HepG2 (cell line): Measurements from ENCODE around the gene PHF13. TPM values are rescaled to one million over a fixed set of nuclear protein-coding genes. Genes with fewer than 3 reads are reported as not detected.
A peak's percentile ranks its signal among the peaks of the same experiment; 100 is the strongest.

ENCODE experiments used
- JDP2 ChIP-seq: sonication (generic); formaldehyde crosslinking; IDR thresholded peaks from 2 replicates; pipeline ENCODE4 v1.8.1; 2022; ENCODE audit warnings: missing genetic modification reagents, borderline replicate concordance
- MXD4 ChIP-seq: IDR thresholded peaks from 2 replicates; pipeline ENCODE4 v1.6.1; 2016; ENCODE audit warnings: mild to moderate bottlenecking, missing biosample characterization, missing genetic modification reagents
- NCOR1 ChIP-seq: fragments of 200-600 bp; sonication (generic); IDR thresholded peaks from 2 replicates; pipeline ENCODE4 v1.7.0; 2017; ENCODE audit warnings: antibody characterized with exemption, low read length, borderline replicate concordance
- NR2F6 ChIP-seq, 2 experiments: IDR thresholded peaks; 2 replicates each; pipeline ENCODE4 v1.6.1; 2016; ENCODE audit warnings: antibody characterized with exemption in 1 of 2, mild to moderate bottlenecking in 1 of 2
- PCBP1 ChIP-seq: fragments of 200-400 bp; formaldehyde crosslinking; IDR thresholded peaks from 2 replicates; pipeline ENCODE4 v1.6.1; 2017; ENCODE audit warnings: mild to moderate bottlenecking, low read depth, low read length, borderline replicate concordance
- ZFYVE20 ChIP-seq: sonication (generic); formaldehyde crosslinking; IDR thresholded peaks from 2 replicates; pipeline ENCODE4 v1.8.0; 2023; ENCODE audit warnings: low read depth, mild to moderate bottlenecking, moderate library complexity, missing genetic modification reagents, borderline replicate concordance
- ZNF136 ChIP-seq: sonication (generic); formaldehyde crosslinking; IDR thresholded peaks from 2 replicates; pipeline ENCODE4 v1.8.1; 2022; ENCODE audit warnings: low read depth, mild to moderate bottlenecking, moderate library complexity, missing genetic modification reagents
- ZNF232 ChIP-seq: sonication (generic); formaldehyde crosslinking; IDR thresholded peaks from 2 replicates; pipeline ENCODE4 v1.4.0; 2020; ENCODE audit warnings: missing genetic modification reagents, borderline replicate concordance
- ZNF772 ChIP-seq: sonication (generic); formaldehyde crosslinking; IDR thresholded peaks from 2 replicates; pipeline ENCODE4 v1.5.0; 2020; ENCODE audit warnings: mild to moderate bottlenecking, missing genetic modification reagents
- polyA plus RNA-seq, 8 experiments: library from polyadenylated mRNA; depleted of rRNA in 3 of 8; stranded (reverse) in 7 of 8; unstranded in 1 of 8; fragments of >200 nt; fragmentation: Illumina TruSeq in 4 of 8; extraction: Trizol in 4 of 8; gene quantifications; 2 replicates each; pipeline versions ENCODE4 v1.2.1 to v1.2.3, GENCODE V29; 2011 to 2016; ENCODE audit warnings: low read depth in 4 of 8, missing spikeins in 1 of 8, mixed read lengths in 1 of 8; ENCODE audit not compliant: insufficient read depth in 1 of 8
- total RNA-seq, 5 experiments: library from RNA; depleted of rRNA; stranded (reverse); fragments of >200 nt; fragmentation: Illumina TruSeq; extraction: Trizol; gene quantifications; 2 replicates each; pipeline ENCODE4 v1.2.3, GENCODE V29; 2016; ENCODE audit warnings: low read depth in 1 of 5
- TF ChIP-seq, protein P1 (sequence below): sonication (generic); formaldehyde crosslinking; IDR thresholded peaks from 2 replicates; pipeline ENCODE4 v1.9.0; 2021; ENCODE audit warnings: missing genetic modification reagents, borderline replicate concordance
- TF ChIP-seq, protein P2 (sequence below): sonication (generic); formaldehyde crosslinking; IDR thresholded peaks from 2 replicates; pipeline ENCODE4 v1.4.0; 2020; ENCODE audit warnings: missing genetic modification reagents, borderline replicate concordance
- TF ChIP-seq, protein P3 (sequence below): IDR thresholded peaks from 2 replicates; pipeline ENCODE4 v1.6.1; 2012; ENCODE audit warnings: inconsistent platforms
- TF ChIP-seq, protein P4 (sequence below): sonication (generic); formaldehyde crosslinking; IDR thresholded peaks from 2 replicates; pipeline ENCODE4 v1.5.1; 2020; ENCODE audit warnings: missing genetic modification reagents, mild to moderate bottlenecking, borderline replicate concordance
- TF ChIP-seq, protein P5 (sequence below): sonication (generic); formaldehyde crosslinking; IDR thresholded peaks from 2 replicates; pipeline ENCODE4 v1.4.0; 2020; ENCODE audit warnings: missing genetic modification reagents, mild to moderate bottlenecking, borderline replicate concordance
- TF ChIP-seq, protein P6 (sequence below): sonication (generic); formaldehyde crosslinking; IDR thresholded peaks from 2 replicates; pipeline ENCODE4 v1.5.0; 2020; ENCODE audit warnings: mild to moderate bottlenecking, missing genetic modification reagents

PHF13 gene
- total and polyA plus RNA-seq, 2 of the 13 experiments (the other 11 are each of a cell fraction or from before 2014, with no cell fraction given), result 4.7 to 7.4 TPM

DNA sequence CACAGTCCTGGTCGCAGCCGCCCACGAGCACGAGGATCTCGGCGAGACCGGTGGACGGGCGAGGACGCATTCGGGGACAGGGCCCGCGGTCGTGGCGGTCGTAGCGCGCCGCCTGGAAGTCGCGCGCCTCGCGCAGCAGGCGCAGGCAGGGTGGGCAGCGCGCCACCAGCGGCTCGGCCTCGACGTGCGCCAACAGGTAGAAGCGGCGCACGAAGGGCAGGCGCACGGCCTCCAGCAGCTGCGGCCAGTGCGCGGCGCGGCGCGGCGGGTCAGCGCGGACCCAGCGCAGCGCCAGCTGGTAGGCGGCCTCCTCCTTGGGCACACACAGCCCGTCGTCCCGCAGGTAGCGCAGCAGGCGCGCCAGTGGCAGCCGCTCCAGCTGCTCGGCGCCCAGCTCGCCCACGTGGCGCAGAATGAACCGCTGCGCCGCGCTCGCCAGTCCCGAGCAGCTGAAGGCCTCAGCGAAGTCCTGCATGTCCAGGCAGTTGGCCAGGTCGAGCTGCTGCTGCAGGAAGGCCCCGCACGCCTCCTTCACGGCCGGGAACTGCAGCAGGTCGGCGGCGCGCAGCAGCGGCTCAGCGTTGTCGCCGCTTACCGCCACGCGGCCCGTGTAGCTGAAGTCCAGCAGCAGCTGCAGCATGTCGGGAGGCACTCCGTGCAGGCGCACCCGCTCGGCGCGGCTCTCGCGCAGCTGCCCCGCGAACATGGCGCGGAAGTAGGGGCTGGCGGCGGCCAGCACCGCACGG is 11.4 kb upstream of the PHF13 start (continued):
- TF ChIP-seq MXD4 (CRISPR knock-in tag), result peak; percentile 57
- no peak for TF ChIP-seq PCBP1
- TF ChIP-seq NCOR1, result no peak
- TF ChIP-seq, protein P1, sequence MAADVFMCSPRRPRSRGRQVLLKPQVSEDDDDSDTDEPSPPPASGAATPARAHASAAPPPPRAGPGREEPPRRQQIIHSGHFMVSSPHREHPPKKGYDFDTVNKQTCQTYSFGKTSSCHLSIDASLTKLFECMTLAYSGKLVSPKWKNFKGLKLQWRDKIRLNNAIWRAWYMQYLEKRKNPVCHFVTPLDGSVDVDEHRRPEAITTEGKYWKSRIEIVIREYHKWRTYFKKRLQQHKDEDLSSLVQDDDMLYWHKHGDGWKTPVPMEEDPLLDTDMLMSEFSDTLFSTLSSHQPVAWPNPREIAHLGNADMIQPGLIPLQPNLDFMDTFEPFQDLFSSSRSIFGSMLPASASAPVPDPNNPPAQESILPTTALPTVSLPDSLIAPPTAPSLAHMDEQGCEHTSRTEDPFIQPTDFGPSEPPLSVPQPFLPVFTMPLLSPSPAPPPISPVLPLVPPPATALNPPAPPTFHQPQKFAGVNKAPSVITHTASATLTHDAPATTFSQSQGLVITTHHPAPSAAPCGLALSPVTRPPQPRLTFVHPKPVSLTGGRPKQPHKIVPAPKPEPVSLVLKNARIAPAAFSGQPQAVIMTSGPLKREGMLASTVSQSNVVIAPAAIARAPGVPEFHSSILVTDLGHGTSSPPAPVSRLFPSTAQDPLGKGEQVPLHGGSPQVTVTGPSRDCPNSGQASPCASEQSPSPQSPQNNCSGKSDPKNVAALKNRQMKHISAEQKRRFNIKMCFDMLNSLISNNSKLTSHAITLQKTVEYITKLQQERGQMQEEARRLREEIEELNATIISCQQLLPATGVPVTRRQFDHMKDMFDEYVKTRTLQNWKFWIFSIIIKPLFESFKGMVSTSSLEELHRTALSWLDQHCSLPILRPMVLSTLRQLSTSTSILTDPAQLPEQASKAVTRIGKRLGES, result no peak
- TF ChIP-seq, protein P2, sequence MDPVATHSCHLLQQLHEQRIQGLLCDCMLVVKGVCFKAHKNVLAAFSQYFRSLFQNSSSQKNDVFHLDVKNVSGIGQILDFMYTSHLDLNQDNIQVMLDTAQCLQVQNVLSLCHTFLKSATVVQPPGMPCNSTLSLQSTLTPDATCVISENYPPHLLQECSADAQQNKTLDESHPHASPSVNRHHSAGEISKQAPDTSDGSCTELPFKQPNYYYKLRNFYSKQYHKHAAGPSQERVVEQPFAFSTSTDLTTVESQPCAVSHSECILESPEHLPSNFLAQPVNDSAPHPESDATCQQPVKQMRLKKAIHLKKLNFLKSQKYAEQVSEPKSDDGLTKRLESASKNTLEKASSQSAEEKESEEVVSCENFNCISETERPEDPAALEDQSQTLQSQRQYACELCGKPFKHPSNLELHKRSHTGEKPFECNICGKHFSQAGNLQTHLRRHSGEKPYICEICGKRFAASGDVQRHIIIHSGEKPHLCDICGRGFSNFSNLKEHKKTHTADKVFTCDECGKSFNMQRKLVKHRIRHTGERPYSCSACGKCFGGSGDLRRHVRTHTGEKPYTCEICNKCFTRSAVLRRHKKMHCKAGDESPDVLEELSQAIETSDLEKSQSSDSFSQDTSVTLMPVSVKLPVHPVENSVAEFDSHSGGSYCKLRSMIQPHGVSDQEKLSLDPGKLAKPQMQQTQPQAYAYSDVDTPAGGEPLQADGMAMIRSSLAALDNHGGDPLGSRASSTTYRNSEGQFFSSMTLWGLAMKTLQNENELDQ (CRISPR knock-in tag), result no peak
- TF ChIP-seq ZNF136 (CRISPR knock-in tag), result no peak
- TF ChIP-seq ZNF232 (CRISPR knock-in tag), result no peak
- no peak for TF ChIP-seq JDP2 (CRISPR knock-in tag)
- TF ChIP-seq, protein P3, sequence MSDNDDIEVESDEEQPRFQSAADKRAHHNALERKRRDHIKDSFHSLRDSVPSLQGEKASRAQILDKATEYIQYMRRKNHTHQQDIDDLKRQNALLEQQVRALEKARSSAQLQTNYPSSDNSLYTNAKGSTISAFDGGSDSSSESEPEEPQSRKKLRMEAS, result peak; percentile 65
- TF ChIP-seq, protein P4, sequence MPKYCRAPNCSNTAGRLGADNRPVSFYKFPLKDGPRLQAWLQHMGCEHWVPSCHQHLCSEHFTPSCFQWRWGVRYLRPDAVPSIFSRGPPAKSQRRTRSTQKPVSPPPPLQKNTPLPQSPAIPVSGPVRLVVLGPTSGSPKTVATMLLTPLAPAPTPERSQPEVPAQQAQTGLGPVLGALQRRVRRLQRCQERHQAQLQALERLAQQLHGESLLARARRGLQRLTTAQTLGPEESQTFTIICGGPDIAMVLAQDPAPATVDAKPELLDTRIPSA (CRISPR knock-in tag), result no peak
- no peak for TF ChIP-seq ZNF772 (CRISPR knock-in tag)
- TF ChIP-seq NR2F6 (IDR thresholded peaks at IDR 0.05), result no peak
- TF ChIP-seq NR2F6 (CRISPR knock-in tag; IDR thresholded peaks at IDR 0.05), result no peak
- TF ChIP-seq ZFYVE20 (CRISPR knock-in tag), result peak; percentile 65; the same call in 1 of the 2 replicates
- TF ChIP-seq, protein P5, sequence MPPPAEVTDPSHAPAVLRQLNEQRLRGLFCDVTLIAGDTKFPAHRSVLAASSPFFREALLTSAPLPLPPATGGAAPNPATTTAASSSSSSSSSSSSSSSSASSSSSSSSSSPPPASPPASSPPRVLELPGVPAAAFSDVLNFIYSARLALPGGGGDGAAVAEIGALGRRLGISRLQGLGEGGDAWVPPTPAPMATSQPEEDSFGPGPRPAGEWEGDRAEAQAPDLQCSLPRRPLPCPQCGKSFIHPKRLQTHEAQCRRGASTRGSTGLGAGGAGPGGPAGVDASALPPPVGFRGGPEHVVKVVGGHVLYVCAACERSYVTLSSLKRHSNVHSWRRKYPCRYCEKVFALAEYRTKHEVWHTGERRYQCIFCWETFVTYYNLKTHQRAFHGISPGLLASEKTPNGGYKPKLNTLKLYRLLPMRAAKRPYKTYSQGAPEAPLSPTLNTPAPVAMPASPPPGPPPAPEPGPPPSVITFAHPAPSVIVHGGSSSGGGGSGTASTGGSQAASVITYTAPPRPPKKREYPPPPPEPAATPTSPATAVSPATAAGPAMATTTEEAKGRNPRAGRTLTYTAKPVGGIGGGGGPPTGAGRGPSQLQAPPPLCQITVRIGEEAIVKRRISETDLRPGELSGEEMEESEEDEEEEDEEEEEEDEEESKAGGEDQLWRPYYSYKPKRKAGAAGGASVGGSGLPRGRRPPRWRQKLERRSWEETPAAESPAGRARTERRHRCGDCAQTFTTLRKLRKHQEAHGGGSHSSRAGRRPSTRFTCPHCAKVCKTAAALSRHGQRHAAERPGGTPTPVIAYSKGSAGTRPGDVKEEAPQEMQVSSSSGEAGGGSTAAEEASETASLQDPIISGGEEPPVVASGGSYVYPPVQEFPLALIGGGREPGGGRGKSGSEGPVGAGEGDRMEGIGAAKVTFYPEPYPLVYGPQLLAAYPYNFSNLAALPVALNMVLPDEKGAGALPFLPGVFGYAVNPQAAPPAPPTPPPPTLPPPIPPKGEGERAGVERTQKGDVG (CRISPR knock-in tag), result 0 out of 2 replicates have a peak, but pooled peaks have one; percentile 28
- TF ChIP-seq, protein P6, sequence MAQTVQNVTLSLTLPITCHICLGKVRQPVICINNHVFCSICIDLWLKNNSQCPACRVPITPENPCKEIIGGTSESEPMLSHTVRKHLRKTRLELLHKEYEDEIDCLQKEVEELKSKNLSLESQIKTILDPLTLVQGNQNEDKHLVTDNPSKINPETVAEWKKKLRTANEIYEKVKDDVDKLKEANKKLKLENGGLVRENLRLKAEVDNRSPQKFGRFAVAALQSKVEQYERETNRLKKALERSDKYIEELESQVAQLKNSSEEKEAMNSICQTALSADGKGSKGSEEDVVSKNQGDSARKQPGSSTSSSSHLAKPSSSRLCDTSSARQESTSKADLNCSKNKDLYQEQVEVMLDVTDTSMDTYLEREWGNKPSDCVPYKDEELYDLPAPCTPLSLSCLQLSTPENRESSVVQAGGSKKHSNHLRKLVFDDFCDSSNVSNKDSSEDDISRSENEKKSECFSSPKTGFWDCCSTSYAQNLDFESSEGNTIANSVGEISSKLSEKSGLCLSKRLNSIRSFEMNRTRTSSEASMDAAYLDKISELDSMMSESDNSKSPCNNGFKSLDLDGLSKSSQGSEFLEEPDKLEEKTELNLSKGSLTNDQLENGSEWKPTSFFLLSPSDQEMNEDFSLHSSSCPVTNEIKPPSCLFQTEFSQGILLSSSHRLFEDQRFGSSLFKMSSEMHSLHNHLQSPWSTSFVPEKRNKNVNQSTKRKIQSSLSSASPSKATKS (CRISPR knock-in tag), result no peak; the same call in 1 of the 2 replicates
